GM19438 (cell line): ENCODE data around the gene SNED1.

Experiments
- ATAC-seq: cut with Tn5 transposase; IDR thresholded peaks from one replicate; pipeline ENCODE4 v1.9.1; 2021; ENCODE audit warnings: low read depth; ENCODE audit not compliant: unreplicated experiment

Gene SNED1

GRCh38 chr2:240959941-240960308, 38.5 kb upstream of the SNED1 start:
- ATAC-seq: no peak

- ATAC-seq: no peak
Observed at GRCh38 chr2:240960309-240960970, 38.0 kb upstream of the SNED1 start.

GRCh38 chr2:240960971-240961876, 37.2 kb upstream of the SNED1 start:
- ATAC-seq: no peak

GRCh38 chr2:240961910-240962299, 36.5 kb upstream of the SNED1 start:
- ATAC-seq: no peak

- ATAC-seq: no peak
Observed at GRCh38 chr2:240962300-240963064, 35.9 kb upstream of the SNED1 start.

- ATAC-seq: no peak
Observed at GRCh38 chr2:240963065-240963867, 35.2 kb upstream of the SNED1 start.

GRCh38 chr2:240963868-240964703, 34.3 kb upstream of the SNED1 start:
- no peak for ATAC-seq

- no peak for ATAC-seq
Observed at GRCh38 chr2:240964704-240965295, 33.6 kb upstream of the SNED1 start.

GRCh38 chr2:240965296-240965904, 33.0 kb upstream of the SNED1 start:
- ATAC-seq: no peak

- no peak for ATAC-seq
Observed at GRCh38 chr2:240965905-240966456, 32.4 kb upstream of the SNED1 start.

GRCh38 chr2:240966457-240966905, 31.9 kb upstream of the SNED1 start:
- no peak for ATAC-seq

GRCh38 chr2:240966906-240967680, 31.3 kb upstream of the SNED1 start:
- ATAC-seq: no peak

- no peak for ATAC-seq
Observed at GRCh38 chr2:240967681-240968621, 30.5 kb upstream of the SNED1 start.

GRCh38 chr2:240968731-240969624, 29.4 kb upstream of the SNED1 start:
- ATAC-seq: no peak

GRCh38 chr2:240970104-240970503, 28.3 kb upstream of the SNED1 start:
- no peak for ATAC-seq

GRCh38 chr2:240970816-240971215, 27.6 kb upstream of the SNED1 start:
- ATAC-seq: no peak
